ENCODE measurements around the gene LCN10. TPM values are rescaled to one million over a fixed set of nuclear protein-coding genes. Genes with fewer than 3 reads are reported as not detected.

Gene LCN10
- total RNA-seq, 2 experiments from 2014 or later = not detected

GRCh38 chr9:136754059-136754572 lies 11.4 kb upstream of the LCN10 start:
- ATAC-seq (ENCODE audit: poor library complexity) = no peak

GRCh38 chr9:136753371-136754058 lies 10.8 kb upstream of the LCN10 start:
- no peaks in the 10 kb centered on the region for H3K36me3 ChIP-seq (ENCODE audit: insufficient read depth, low read length)
- peaks cover 17% of the 10 kb centered on the region for H3K27me3 Mint-ChIP-seq
- H3K36me3 Mint-ChIP-seq (ENCODE audit: low read depth) = no peaks in the 10 kb centered on the region
- no peak overlapping the region for H3K27ac Mint-ChIP-seq
- H3K4me3 ChIP-seq (ENCODE audit: low read length) = no peak overlapping the region
- peaks cover 16 to 54% of the 10 kb centered on the region in 2 experiments for H3K9me3 ChIP-seq (ENCODE audit: control insufficient read depth in 1 of 2, insufficient read depth in 1 of 2, low read length in 2 of 2)
- CTCF ChIA-PET = no interaction called here
- TF ChIP-seq CTCF (IDR thresholded peaks at IDR 0.05) = no peak
- DNase-seq (no peak), ATAC-seq (ENCODE audit: poor library complexity) (no peak)
- no peaks in the 10 kb centered on the region for H3K4me1 ChIP-seq (ENCODE audit: insufficient read depth, low read length)
- intact Hi-C loops (cut with DNase I, micrococcal nuclease) = no loop called here
- H3K4me1 Mint-ChIP-seq (ENCODE audit: low read depth) = no peaks in the 10 kb centered on the region
- H3K27ac ChIP-seq (ENCODE audit: low read depth in 1 of 2, low read length in 2 of 2) = no peak overlapping the region
- H3K4me3 Mint-ChIP-seq = no peak overlapping the region
- peaks cover 12% of the 10 kb centered on the region for H3K9me3 Mint-ChIP-seq
- POLR2A ChIA-PET = no interaction called here
- H3K27me3 ChIP-seq (ENCODE audit: control insufficient read depth in 1 of 2, insufficient read depth in 2 of 2, low read length in 2 of 2) = peaks cover 2 to 3% of the 10 kb centered on the region in 2 experiments

More at GRCh38 chr9:136754059-136754572, 11.4 kb upstream of the LCN10 start:
- Histone ChIP-seq H3K4me1 (ENCODE audit: insufficient read depth, low read length) (no peaks in the 10 kb centered on the region), H3K27ac (ENCODE audit: low read depth in 1 of 2, low read length in 2 of 2) (no peak overlapping the region), H3K27me3 (ENCODE audit: control insufficient read depth in 1 of 2, insufficient read depth in 2 of 2, low read length in 2 of 2) (peaks cover 2 to 3% of the 10 kb centered on the region in 2 experiments), H3K9me3 (ENCODE audit: control insufficient read depth in 1 of 2, insufficient read depth in 1 of 2, low read length in 2 of 2) (peaks cover 16 to 54% of the 10 kb centered on the region in 2 experiments), H3K4me3 (ENCODE audit: low read length) (no peak overlapping the region), H3K36me3 (ENCODE audit: insufficient read depth, low read length) (no peaks in the 10 kb centered on the region)
- H3K4me3 Mint-ChIP-seq = no peak overlapping the region
- POLR2A ChIA-PET = no interaction called here
- intact Hi-C loops (cut with DNase I, micrococcal nuclease) = no loop called here
- peaks cover 12% of the 10 kb centered on the region for H3K9me3 Mint-ChIP-seq
- no peaks in the 10 kb centered on the region for H3K36me3 Mint-ChIP-seq (ENCODE audit: low read depth)
- H3K27me3 Mint-ChIP-seq = peaks cover 17% of the 10 kb centered on the region
- H3K27ac Mint-ChIP-seq = no peak overlapping the region
- DNase-seq = no peak
- CTCF ChIA-PET = no interaction called here
- no peaks in the 10 kb centered on the region for H3K4me1 Mint-ChIP-seq (ENCODE audit: low read depth)
- no peak for TF ChIP-seq CTCF (IDR thresholded peaks at IDR 0.05)

- Mint-ChIP-seq H3K9me3 (peaks cover 12% of the 10 kb centered on the region), H3K4me1 (ENCODE audit: low read depth) (no peaks in the 10 kb centered on the region), H3K27ac (no peak overlapping the region), H3K4me3 (no peak overlapping the region), H3K36me3 (ENCODE audit: low read depth) (no peaks in the 10 kb centered on the region), H3K27me3 (peaks cover 17% of the 10 kb centered on the region)
- Histone ChIP-seq H3K27ac (ENCODE audit: low read depth in 1 of 2, low read length in 2 of 2) (no peak overlapping the region), H3K4me3 (ENCODE audit: low read length) (no peak overlapping the region), H3K4me1 (ENCODE audit: insufficient read depth, low read length) (no peaks in the 10 kb centered on the region), H3K36me3 (ENCODE audit: insufficient read depth, low read length) (no peaks in the 10 kb centered on the region), H3K27me3 (ENCODE audit: control insufficient read depth in 1 of 2, insufficient read depth in 2 of 2, low read length in 2 of 2) (peaks cover 0 to 2% of the 10 kb centered on the region in 2 experiments), H3K9me3 (ENCODE audit: control insufficient read depth in 1 of 2, insufficient read depth in 1 of 2, low read length in 2 of 2) (peaks cover 16 to 50% of the 10 kb centered on the region in 2 experiments)
- no peak for ATAC-seq (ENCODE audit: poor library complexity)
- CTCF ChIA-PET = no interaction called here
- TF ChIP-seq CTCF (IDR thresholded peaks at IDR 0.05) = no peak
- no peak for DNase-seq
- intact Hi-C loops (cut with DNase I, micrococcal nuclease) = no loop called here
- POLR2A ChIA-PET = no interaction called here
These were observed 9.1 kb upstream of the LCN10 start for GRCh38 chr9:136751814-136752213.

Data from CD4-positive, alpha-beta T cell (primary cell).